ENCODE data around the gene MAPK7.
"Not testable (repeated sequence)": the region's sequence is repeated elsewhere in the genome, so short reads cannot be mapped to it uniquely, and the experiment has no call there.

Gene MAPK7

DNA sequence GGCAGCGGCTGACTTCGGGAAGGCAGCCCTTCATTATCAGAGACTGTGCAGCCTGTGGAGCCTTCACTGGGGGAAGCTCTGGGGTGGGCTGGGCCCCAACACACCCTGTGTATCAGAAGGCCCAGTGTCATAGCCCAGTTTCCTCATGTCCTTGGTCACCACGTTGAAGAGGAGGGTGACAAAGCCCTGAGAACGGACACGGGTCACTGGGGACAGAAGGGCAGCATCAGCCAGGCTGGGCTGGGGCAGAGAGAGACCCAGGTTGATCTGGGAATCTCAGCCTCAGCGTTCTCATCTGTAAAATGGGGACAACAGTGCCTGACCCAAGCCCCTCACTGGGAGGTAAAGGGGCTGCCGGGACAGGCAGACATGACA, 35.1 kb upstream of the MAPK7 start:
- no peak for DNase-seq (ENCODE audit: low spot score)

- no peak for DNase-seq (ENCODE audit: low spot score)
Measured at GRCh38 chr17:19343671-19344151, 34.6 kb upstream of the MAPK7 start.

- no peak for DNase-seq (ENCODE audit: low spot score)
Measured at GRCh38 chr17:19344311-19345066, 33.8 kb upstream of the MAPK7 start.

- DNase-seq (ENCODE audit: low spot score): no peak
Measured at GRCh38 chr17:19345067-19345460, 33.2 kb upstream of the MAPK7 start.

GRCh38 chr17:19345486-19346350, 32.6 kb upstream of the MAPK7 start:
- DNase-seq (ENCODE audit: low spot score): no peak

GRCh38 chr17:19346351-19347255, 31.7 kb upstream of the MAPK7 start:
- peak; percentile 90 for DNase-seq (ENCODE audit: low spot score)

DNA sequence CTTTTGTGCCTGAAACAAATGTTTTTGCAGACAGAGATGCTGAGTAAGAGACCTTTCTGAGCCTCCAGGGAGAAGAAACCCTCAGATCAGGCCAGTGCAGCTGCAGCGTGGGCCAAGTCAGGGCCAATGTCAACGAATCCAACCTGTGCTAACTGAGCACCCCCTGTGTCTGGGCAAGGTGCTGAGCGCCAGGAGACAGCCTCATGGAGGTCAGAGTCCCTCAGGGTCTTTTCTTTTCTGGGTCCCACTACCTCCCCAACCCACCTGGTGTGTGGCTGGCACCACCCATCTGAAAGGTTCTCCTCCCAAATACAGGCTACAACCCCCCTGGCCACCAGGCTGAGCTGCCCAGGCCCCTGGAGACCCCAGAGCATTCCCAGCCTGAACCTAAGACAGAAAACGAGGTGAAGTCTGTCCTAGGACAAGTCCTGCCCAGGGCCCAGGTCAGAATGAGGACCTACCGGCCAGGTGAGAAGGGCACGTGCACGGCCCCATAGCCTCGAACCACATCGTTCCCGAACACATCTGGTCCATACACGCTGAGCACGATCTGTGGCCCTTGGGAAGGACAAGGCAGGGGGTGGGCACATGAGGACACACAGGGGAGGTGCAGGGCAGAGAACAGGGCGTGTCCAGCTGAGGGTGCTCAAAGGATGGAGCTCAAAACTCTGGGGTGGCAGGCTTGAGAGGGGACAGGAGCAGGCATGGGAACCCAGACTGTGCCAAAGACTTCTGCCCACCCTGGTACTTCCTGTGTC, 30.8 kb upstream of the MAPK7 start:
- DNase-seq (ENCODE audit: low spot score): no peak

- no peak for DNase-seq (ENCODE audit: low spot score)
Measured at GRCh38 chr17:19348081-19348650, 30.1 kb upstream of the MAPK7 start.

DNA sequence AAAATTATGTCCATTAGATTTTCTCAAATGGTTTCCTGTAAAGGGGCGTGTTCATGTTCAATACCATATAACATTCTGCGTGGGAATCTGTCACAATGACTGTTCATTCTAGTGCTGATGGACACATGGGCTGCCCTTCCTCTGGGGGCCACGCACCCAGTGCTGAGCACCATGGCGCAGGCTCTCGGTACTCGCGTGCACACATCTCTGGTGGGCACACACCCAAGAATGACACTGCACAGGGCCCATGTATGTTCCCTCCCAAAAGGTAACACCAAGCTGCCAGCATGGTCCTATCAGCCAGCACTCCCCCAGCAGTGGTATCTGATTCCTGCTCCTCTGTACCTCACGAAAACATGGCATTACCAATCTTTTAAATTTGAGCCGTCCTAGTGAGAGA, 29.5 kb upstream of the MAPK7 start:
- DNase-seq (ENCODE audit: low spot score): no peak

DNA sequence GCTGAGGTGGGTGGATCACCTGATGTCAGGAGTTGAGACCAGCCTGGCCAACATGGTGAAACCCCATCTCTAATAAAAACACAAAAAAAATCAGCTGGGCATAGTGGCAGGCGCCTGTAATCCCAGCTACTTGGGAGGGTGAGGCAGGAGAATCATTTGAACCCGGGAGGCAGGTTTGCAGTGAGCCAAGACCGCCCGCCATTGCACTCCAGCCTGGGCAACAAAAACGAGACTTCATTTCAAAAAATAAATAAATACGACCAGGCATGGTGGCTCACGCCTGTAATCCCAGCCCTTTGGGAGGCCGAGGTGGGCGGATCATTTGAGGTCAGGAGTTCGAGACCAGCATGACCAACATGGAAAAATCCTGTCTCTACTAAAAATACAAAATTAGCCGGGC, 24.9 kb upstream of the MAPK7 start:
- DNase-seq (ENCODE audit: low spot score): not testable (repeated sequence)

DNA sequence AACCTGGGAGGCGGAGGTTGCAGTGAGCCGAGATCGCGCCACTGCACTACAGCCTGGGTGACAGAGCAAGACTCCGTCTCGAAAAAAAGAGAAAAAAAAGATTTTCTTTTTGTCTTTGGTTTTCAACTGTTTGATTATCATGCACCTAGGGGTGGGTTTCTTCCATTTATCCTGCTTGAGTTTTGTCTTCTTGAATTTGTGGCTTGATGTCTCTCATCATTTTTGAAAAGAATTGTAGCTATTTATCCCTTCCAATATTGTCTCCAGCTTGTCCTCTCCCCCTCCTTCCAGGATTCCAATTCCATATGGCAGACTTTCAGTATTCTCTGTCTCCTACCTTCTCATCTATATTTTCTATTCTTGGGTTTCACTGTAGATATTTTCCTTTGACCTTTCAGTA, 23.6 kb upstream of the MAPK7 start:
- no peak for DNase-seq (ENCODE audit: low spot score)

GRCh38 chr17:19357351-19357750, 20.9 kb upstream of the MAPK7 start:
- no peak for DNase-seq (ENCODE audit: low spot score)

DNA sequence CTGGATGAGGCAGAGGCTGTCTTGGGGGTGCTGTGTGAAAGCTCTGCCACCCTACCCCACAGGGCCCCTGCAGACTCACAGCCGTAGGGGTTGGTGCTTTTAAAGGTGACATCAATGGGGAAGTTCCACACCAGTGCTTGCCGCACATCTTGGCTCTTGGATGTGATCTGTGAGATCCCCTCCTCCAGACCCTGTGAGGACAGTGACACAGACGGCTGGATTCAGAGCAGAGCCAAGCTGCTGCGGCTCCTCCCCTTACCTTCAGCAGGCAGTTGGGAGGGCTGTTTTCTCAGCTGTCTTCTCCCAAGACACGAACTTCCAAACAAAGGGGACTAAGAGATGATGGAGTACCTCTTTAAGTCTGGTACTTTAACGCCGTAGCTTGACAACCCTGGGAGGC, 20.5 kb upstream of the MAPK7 start:
- no peak for DNase-seq (ENCODE audit: low spot score)

DNA sequence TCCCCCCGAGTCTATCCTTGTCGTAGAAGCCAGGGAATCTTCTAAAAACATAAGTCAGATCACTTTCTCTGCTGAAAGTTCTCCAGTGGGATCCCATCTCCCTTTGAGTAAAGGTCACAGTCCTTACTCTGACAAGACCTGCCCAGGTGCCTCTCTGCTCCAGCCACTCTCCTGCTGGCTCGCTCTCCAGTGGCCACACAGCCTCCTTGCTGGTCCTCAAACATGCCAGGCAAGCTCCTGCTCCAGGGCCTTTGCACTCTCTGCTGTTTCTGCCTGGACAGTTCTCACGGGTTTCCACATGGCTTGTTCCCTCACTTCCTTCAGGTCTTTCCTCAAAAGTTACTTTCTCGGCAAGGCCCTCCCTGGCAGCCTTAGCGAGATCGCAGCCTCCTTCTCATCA, 19.1 kb upstream of the MAPK7 start:
- no peak for DNase-seq (ENCODE audit: low spot score)

DNA sequence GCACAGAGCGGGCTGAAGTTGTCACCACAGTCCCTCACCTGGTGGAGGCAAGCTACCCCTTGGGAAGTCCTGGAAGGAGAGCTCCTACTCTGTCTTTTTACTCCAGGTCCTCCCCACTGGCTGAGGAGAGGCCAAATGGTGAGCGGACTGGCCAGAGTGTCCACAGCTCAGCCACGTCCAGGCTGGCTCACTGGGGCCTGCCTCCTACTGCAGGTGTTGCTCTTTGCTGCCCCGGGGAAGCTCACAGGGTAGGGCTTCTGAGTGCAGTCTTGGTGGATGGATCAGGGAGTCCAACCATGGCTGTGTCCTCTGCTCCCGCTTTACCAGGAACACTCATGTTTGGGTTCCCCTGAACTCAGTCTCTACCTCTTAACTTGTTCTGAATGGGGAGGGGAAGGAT, 18.4 kb upstream of the MAPK7 start:
- no peak for DNase-seq (ENCODE audit: low spot score)

- DNase-seq (ENCODE audit: low spot score): no peak
Measured at GRCh38 chr17:19360772-19361171, 17.5 kb upstream of the MAPK7 start.

GRCh38 chr17:19361326-19361725, 17.0 kb upstream of the MAPK7 start:
- DNase-seq (ENCODE audit: low spot score): no peak

DNA sequence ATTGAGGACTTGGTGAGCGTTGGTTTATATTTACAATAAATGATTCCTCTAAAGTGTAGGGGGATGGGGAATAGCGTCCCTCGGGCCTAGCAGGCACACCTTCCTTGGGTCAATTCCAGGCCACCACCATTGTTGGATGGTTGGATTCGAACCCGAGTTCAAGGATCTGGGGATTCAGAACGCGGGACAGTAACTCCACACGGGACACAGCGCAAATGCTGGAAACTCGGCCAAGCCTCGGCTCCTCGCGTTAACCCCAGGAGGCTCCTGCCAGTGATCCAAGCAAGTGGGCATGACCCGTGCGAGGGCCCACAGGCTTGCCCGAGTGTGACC, 16.4 kb upstream of the MAPK7 start:
- no peak for DNase-seq (ENCODE audit: low spot score)

GRCh38 chr17:19362277-19363113, 15.8 kb upstream of the MAPK7 start, which contains the start of gene B9D1:
TSS of gene B9D1 (minus strand) at chr17:19362723. CDS start at chr17:19362569, 154 bp downstream.
- peak; percentile 93 for DNase-seq (ENCODE audit: low spot score)

- no peak for DNase-seq (ENCODE audit: low spot score)
Measured at GRCh38 chr17:19363114-19363438, 15.2 kb upstream of the MAPK7 start.
